Thyroid gland (tissue), 4 donors: ENCODE data around the gene AP4E1. TPM values are rescaled to one million over a fixed set of nuclear protein-coding genes. Genes with fewer than 3 reads are reported as not detected.

ENCODE experiments used
- DNase-seq, 2 donors: peaks; one replicate each; pipeline ENCODE4 v3.0.0-alpha.2; 2019
- H3K27ac ChIP-seq, 3 donors: fragments of 200-600 bp; sonication (generic); 1 replicate in 2 of 3; 2 replicates in 1 of 3; pipeline ENCODE4 v1.5.1; 2016 to 2019; ENCODE audit warnings: mild to moderate bottlenecking in 1 of 3, moderate library complexity in 1 of 3
- H3K27me3 ChIP-seq: fragments of 200-600 bp; sonication (generic); one replicate; pipeline ENCODE4 v1.5.1; 2019
- H3K36me3 ChIP-seq, 2 donors: fragments of 200-600 bp; sonication (generic); one replicate each; pipeline ENCODE4 v1.5.1; 2016 to 2019
- H3K4me1 ChIP-seq, 2 donors: fragments of 200-600 bp; sonication (generic); one replicate each; pipeline ENCODE4 v1.5.1; 2017 to 2019
- H3K4me3 ChIP-seq, 3 donors: fragments of 200-600 bp; sonication (generic); replicated peaks in 1 of 3; 1 replicate in 2 of 3; 2 replicates in 1 of 3; pipeline ENCODE4 v1.5.1; 2016; ENCODE audit warnings: mild to moderate bottlenecking in 1 of 3
- H3K9me3 ChIP-seq: fragments of 200-600 bp; sonication (generic); one replicate; pipeline ENCODE4 v1.5.1; 2017
- CTCF ChIP-seq, 6 experiments: fragments of 200-600 bp in 3 of 6; fragments of 450-650 bp in 3 of 6; sonication (generic) in 3 of 6; IDR thresholded peaks; one replicate each; pipeline ENCODE4 v1.5.1; 2016 to 2019; ENCODE audit warnings: antibody characterized with exemption in 6 of 6, mild to moderate bottlenecking in 2 of 6, inconsistent platforms in 1 of 6, moderate library complexity in 1 of 6
- POLR2A ChIP-seq, 2 donors: fragments of 450-650 bp; IDR thresholded peaks; one replicate each; pipeline ENCODE4 v1.6.1; 2017; ENCODE audit warnings: antibody characterized with exemption in 2 of 2, mild to moderate bottlenecking in 2 of 2, moderate library complexity in 1 of 2
- WGBS, 2 donors: methylation state at CpG; one replicate each; pipeline ENCODE4 v1.1.5; 2017; 5-methylcytosine and 5-hydroxymethylcytosine counted together
- intact Hi-C: fragments of 100-400 bp; cut with DNase I; formaldehyde crosslinking; loops from one replicate; pipeline ENCODE4 v1.15.1; 2023
- total RNA-seq, 4 donors: library from RNA; depleted of rRNA; stranded (reverse); fragments of >200 nt; gene quantifications; one replicate each; pipeline ENCODE4 v1.2.3, GENCODE V29; 2016

AP4E1 gene
- total RNA-seq, 4 donors from 2014 or later = 9.3 to 13.3 (median 10.4) TPM

DNA sequence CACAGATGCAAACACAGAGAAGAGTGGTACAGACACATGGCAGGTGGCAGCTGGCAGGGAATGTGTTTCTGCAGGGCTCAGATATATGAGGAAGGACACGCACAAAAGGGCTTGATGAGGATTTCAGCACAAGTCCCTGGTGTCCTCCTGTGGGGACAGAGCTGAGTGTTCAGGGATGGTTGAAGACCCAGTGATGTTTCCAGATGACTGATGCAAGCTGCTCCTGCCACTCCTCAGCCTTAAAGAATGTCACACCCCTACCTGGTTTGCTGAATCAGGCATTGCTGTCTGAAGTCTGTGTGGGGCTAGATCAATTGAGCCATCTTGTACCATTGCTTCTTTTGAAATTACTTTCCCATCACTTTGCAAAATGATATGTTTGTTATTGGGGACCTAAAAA is 146.1 kb downstream of the AP4E1 start:
- Histone ChIP-seq H3K9me3 (no peaks in the 10 kb centered on the region), H3K4me1 (peaks cover 8 to 9% of the 10 kb centered on the region in 2 donors), H3K27me3 (no peaks in the 10 kb centered on the region), H3K36me3 (no peaks in the 10 kb centered on the region), H3K27ac (no peak overlapping the region), H3K4me3 (no peak overlapping the region)
- DNase-seq = no peak
- TF ChIP-seq CTCF (IDR thresholded peaks at IDR 0.05) (no peak), POLR2A (IDR thresholded peaks at IDR 0.05) (no peak)
- intact Hi-C loops = no loop called here
- 94 to 100% methylated on average over 1 of the region's 1 CpG for WGBS, 2 donors

Other genes with a start within 250 kb of the AP4E1 start
- 100 to 1,000 TPM in 1 of 4 donors, 10 to 100 TPM in 3; 75.5 to 125 (median 87.9) TPM for gene TRPM7, start 221.9 kb upstream of the AP4E1 start, total RNA-seq
- gene SPPL2A, start 143.0 kb upstream of the AP4E1 start, total RNA-seq = 100 to 1,000 TPM; 174 to 468 (median 256) TPM
- 10 to 100 TPM in 2 of 4 donors, 1 to 10 TPM in 2; 3.1 to 20.7 (median 7.6) TPM for gene TNFAIP8L3, start 186.2 kb downstream of the AP4E1 start, total RNA-seq